ENCODE measurements around the gene KCNMB1.

KCNMB1 gene

GRCh38 chr5:170416526-170416925 is 27.4 kb upstream of the KCNMB1 start:
- in situ Hi-C loops (cut with HindIII; ENCODE audit: low sequenced_read_pairs): no loop called here

- in situ Hi-C loops (cut with HindIII; ENCODE audit: low sequenced_read_pairs): no loop called here
Measured at GRCh38 chr5:170414786-170415185, 25.6 kb upstream of the KCNMB1 start.

GRCh38 chr5:170413897-170414296 is 24.7 kb upstream of the KCNMB1 start:
- in situ Hi-C loops (cut with HindIII; ENCODE audit: low sequenced_read_pairs): no loop called here

GRCh38 chr5:170411100-170411499 is 21.9 kb upstream of the KCNMB1 start:
- in situ Hi-C loops (cut with HindIII; ENCODE audit: low sequenced_read_pairs): no loop called here

- in situ Hi-C loops (cut with HindIII; ENCODE audit: low sequenced_read_pairs): no loop called here
Measured at GRCh38 chr5:170410401-170410800, 21.2 kb upstream of the KCNMB1 start.

GRCh38 chr5:170408877-170409660 is 19.9 kb upstream of the KCNMB1 start:
- in situ Hi-C loops (cut with HindIII; ENCODE audit: low sequenced_read_pairs): loop anchor here (5.0 to 10.0 kb wide), 2 partner anchors 37 to 174 kb away; partner anchors contain the start of gene C5orf58

GRCh38 chr5:170408226-170408625 is 19.1 kb upstream of the KCNMB1 start:
- in situ Hi-C loops (cut with HindIII; ENCODE audit: low sequenced_read_pairs): loop anchor here (5.0 to 10.0 kb wide), 2 partner anchors 36 to 173 kb away; partner anchors contain the start of gene C5orf58

GRCh38 chr5:170407062-170407461 is 17.9 kb upstream of the KCNMB1 start:
- in situ Hi-C loops (cut with HindIII; ENCODE audit: low sequenced_read_pairs): loop anchor here (5.0 to 10.0 kb wide), 2 partner anchors 35 to 172 kb away; partner anchors contain the start of gene C5orf58

- in situ Hi-C loops (cut with HindIII; ENCODE audit: low sequenced_read_pairs): loop anchor here (5.0 to 10.0 kb wide), 2 partner anchors 34 to 171 kb away; partner anchors contain the start of gene C5orf58
Measured at GRCh38 chr5:170405817-170406216, 16.6 kb upstream of the KCNMB1 start.

GRCh38 chr5:170404398-170404797 is 15.2 kb upstream of the KCNMB1 start:
- in situ Hi-C loops (cut with HindIII; ENCODE audit: low sequenced_read_pairs): loop anchor here (10.0 kb wide), 1 partner anchor 170 kb away; the partner anchor contains the start of gene C5orf58

GRCh38 chr5:170403675-170404074 is 14.5 kb upstream of the KCNMB1 start:
- in situ Hi-C loops (cut with HindIII; ENCODE audit: low sequenced_read_pairs): loop anchor here (10.0 kb wide), 1 partner anchor 169 kb away; the partner anchor contains the start of gene C5orf58

GRCh38 chr5:170402508-170402907 is 13.3 kb upstream of the KCNMB1 start:
- in situ Hi-C loops (cut with HindIII; ENCODE audit: low sequenced_read_pairs): loop anchor here (10.0 kb wide), 1 partner anchor 168 kb away; the partner anchor contains the start of gene C5orf58

- in situ Hi-C loops (cut with HindIII; ENCODE audit: low sequenced_read_pairs): no loop called here
Measured at GRCh38 chr5:170397059-170397458, 7.9 kb upstream of the KCNMB1 start.

- in situ Hi-C loops (cut with HindIII; ENCODE audit: low sequenced_read_pairs): loop anchor here (5.0 kb wide), 1 partner anchor 67 kb away; no protein-coding TSS in a partner anchor
Measured at GRCh38 chr5:170393958-170394357, 4.8 kb upstream of the KCNMB1 start.

GRCh38 chr5:170393235-170393634 is 4.1 kb upstream of the KCNMB1 start:
- in situ Hi-C loops (cut with HindIII; ENCODE audit: low sequenced_read_pairs): loop anchor here (5.0 kb wide), 1 partner anchor 66 kb away; no protein-coding TSS in a partner anchor

GRCh38 chr5:170390472-170390871 is 1.3 kb upstream of the KCNMB1 start:
- in situ Hi-C loops (cut with HindIII; ENCODE audit: low sequenced_read_pairs): loop anchor here (5.0 kb wide), 1 partner anchor 63 kb away; no protein-coding TSS in a partner anchor

GRCh38 chr5:170389550-170389892 is 354 bp upstream of the KCNMB1 start:
- in situ Hi-C loops (cut with HindIII; ENCODE audit: low sequenced_read_pairs): no loop called here

- in situ Hi-C loops (cut with HindIII; ENCODE audit: low sequenced_read_pairs): no loop called here
Measured at GRCh38 chr5:170387775-170388639, 1.2 kb downstream of the KCNMB1 start.

GRCh38 chr5:170386743-170387395 is 2.3 kb downstream of the KCNMB1 start:
- in situ Hi-C loops (cut with HindIII; ENCODE audit: low sequenced_read_pairs): no loop called here

- in situ Hi-C loops (cut with HindIII; ENCODE audit: low sequenced_read_pairs): no loop called here
Measured at GRCh38 chr5:170383227-170383626, 5.9 kb downstream of the KCNMB1 start.

- in situ Hi-C loops (cut with HindIII; ENCODE audit: low sequenced_read_pairs): no loop called here
Measured at GRCh38 chr5:170382790-170383189, 6.4 kb downstream of the KCNMB1 start.
